IMR-90 (cell line): ENCODE measurements around the gene COPS7A. TPM values are rescaled to one million over a fixed set of nuclear protein-coding genes. Genes with fewer than 3 reads are reported as not detected.

ENCODE experiments used
- ATAC-seq: fragments of 200-7000 bp; cut with Tn5 transposase; 2 replicates; pipeline ENCODE4 v1.9.1; 2020; ENCODE audit warnings: low read depth, mild to moderate bottlenecking, moderate library complexity
- BruUV-seq: library from RNA; stranded (reverse); fragments of 400-500 nt; replicated peaks from 2 replicates; lab custom pipeline; 2021; lab: Mats Ljungman, UMichigan
- CTCF ChIA-PET: fragments of 300-600 bp; formaldehyde crosslinking; extraction: SDS; loops from one replicate; lab custom pipeline; 2021; ENCODE audit warnings: antibody characterized with exemption; lab: Yijun Ruan, JAX
- POLR2A ChIA-PET: fragments of 300-600 bp; sonication (Branson Sonifier 250); formaldehyde crosslinking; loops from one replicate; lab custom pipeline; 2022; ENCODE audit warnings: antibody characterized with exemption; ENCODE audit not compliant: unreplicated experiment; lab: Charles Lee
- DNase-seq: peaks from one replicate; pipeline ENCODE4 v3.0.0; 2013
- H2AFZ ChIP-seq: replicated peaks from 2 replicates; pipeline ENCODE3; 2013; ENCODE audit warnings: low read length, mild to moderate bottlenecking; ENCODE audit not compliant: poor library complexity
- H2AK5ac ChIP-seq: 2 replicates; pipeline ENCODE4 v1.6.1; 2013; ENCODE audit warnings: low read depth, low read length, inconsistent platforms
- H2AK9ac ChIP-seq: replicated peaks from 2 replicates; pipeline ENCODE3; 2013; ENCODE audit warnings: mild to moderate bottlenecking, low read depth, low read length, moderate library complexity; ENCODE audit not compliant: poor library complexity
- H2BK120ac ChIP-seq: 2 replicates; pipeline ENCODE4 v1.6.1; 2013; ENCODE audit warnings: low read depth, low read length, inconsistent platforms
- H2BK15ac ChIP-seq: 3 replicates; pipeline ENCODE4 v1.6.1; 2013; ENCODE audit warnings: low read depth, low read length, inconsistent platforms
- H2BK20ac ChIP-seq: 2 replicates; pipeline ENCODE4 v1.6.1; 2013; ENCODE audit warnings: low read depth, mild to moderate bottlenecking, inconsistent platforms, low read length, moderate library complexity
- H2BK5ac ChIP-seq: 2 replicates; pipeline ENCODE4 v1.6.1; 2013; ENCODE audit warnings: mild to moderate bottlenecking, low read depth, low read length, inconsistent platforms; ENCODE audit not compliant: poor library complexity, severe bottlenecking
- H3K14ac ChIP-seq: replicated peaks from 2 replicates; pipeline ENCODE4 v1.6.1; 2013; ENCODE audit warnings: low read depth, low read length, inconsistent platforms
- H3K18ac ChIP-seq: 2 replicates; pipeline ENCODE4 v1.6.1; 2013; ENCODE audit warnings: low read depth, low read length, control low read depth
- H3K23ac ChIP-seq: 2 replicates; pipeline ENCODE4 v1.6.1; 2013; ENCODE audit warnings: low read depth, low read length, inconsistent platforms
- H3K27ac ChIP-seq: 2 replicates; pipeline ENCODE4 v1.5.1; 2013; ENCODE audit warnings: mild to moderate bottlenecking, control low read depth, low read length; ENCODE audit not compliant: insufficient read depth
- H3K27me3 ChIP-seq: 2 replicates; pipeline ENCODE4 v1.6.1; 2013; ENCODE audit warnings: low read length; ENCODE audit not compliant: control insufficient read depth, insufficient read depth
- H3K36me3 ChIP-seq: 2 replicates; pipeline ENCODE4 v1.6.1; 2013; ENCODE audit warnings: low read length, mixed read lengths; ENCODE audit not compliant: control insufficient read depth, insufficient read depth
- H3K4ac ChIP-seq: 2 replicates; pipeline ENCODE4 v1.6.1; 2013; ENCODE audit warnings: low read depth, low read length, inconsistent platforms
- H3K4me1 ChIP-seq: 2 replicates; pipeline ENCODE4 v1.6.1; 2013; ENCODE audit warnings: low read length, mixed read lengths; ENCODE audit not compliant: control insufficient read depth, insufficient read depth
- H3K4me2 ChIP-seq: 2 replicates; pipeline ENCODE4 v1.6.1; 2013; ENCODE audit warnings: low read depth, mild to moderate bottlenecking, control low read depth, low read length, moderate library complexity
- H3K4me3 ChIP-seq: 2 replicates; pipeline ENCODE4 v1.5.1; 2013; ENCODE audit warnings: low read depth, mild to moderate bottlenecking, control low read depth, low read length, moderate library complexity; ENCODE audit not compliant: insufficient read depth
- H3K56ac ChIP-seq: 2 replicates; pipeline ENCODE4 v1.6.1; 2013; ENCODE audit warnings: low read length, inconsistent platforms; ENCODE audit not compliant: insufficient read depth; ENCODE audit errors: extremely low read depth
- H3K79me1 ChIP-seq, 2 experiments: 2 replicates each; pipeline ENCODE4 v1.6.1; 2013; ENCODE audit warnings: low read length in 2 of 2, inconsistent platforms in 1 of 2, low read depth in 1 of 2
- H3K9ac ChIP-seq: 2 replicates; pipeline ENCODE4 v1.6.1; 2013; ENCODE audit warnings: low read depth, low read length, control low read depth
- H3K9me1 ChIP-seq: 2 replicates; pipeline ENCODE4 v1.6.1; 2013; ENCODE audit warnings: low read length, inconsistent platforms; ENCODE audit not compliant: insufficient read depth
- H3K9me3 ChIP-seq: 2 replicates; pipeline ENCODE4 v1.6.1; 2013; ENCODE audit warnings: low read length; ENCODE audit not compliant: control insufficient read depth, insufficient read depth
- H4K20me1 ChIP-seq: 2 replicates; pipeline ENCODE4 v1.6.1; 2013; ENCODE audit warnings: low read length, inconsistent platforms; ENCODE audit not compliant: insufficient read depth
- H4K5ac ChIP-seq: 2 replicates; pipeline ENCODE4 v1.6.1; 2013; ENCODE audit warnings: mild to moderate bottlenecking, low read depth, low read length, control low read depth
- H4K8ac ChIP-seq, 2 experiments: 2 replicates each; pipeline ENCODE4 v1.6.1; 2013; ENCODE audit warnings: low read depth in 2 of 2, low read length in 2 of 2, control low read depth in 1 of 2, inconsistent platforms in 1 of 2
- H4K91ac ChIP-seq: 2 replicates; pipeline ENCODE4 v1.6.1; 2013; ENCODE audit warnings: low read depth, low read length, inconsistent platforms; ENCODE audit not compliant: insufficient read depth
- ELK1 ChIP-seq: fragments of 150-350 bp; IDR thresholded peaks from 2 replicates; pipeline ENCODE4 v1.6.1; 2016; ENCODE audit warnings: low read depth, mild to moderate bottlenecking, low read length, moderate library complexity, borderline replicate concordance
- MAFK ChIP-seq: IDR thresholded peaks from 2 replicates; pipeline ENCODE4 v1.6.1; 2012; ENCODE audit warnings: low read depth, low read length, improper control_type of control experiment
- NFE2L2 ChIP-seq: fragments of 150-350 bp; IDR thresholded peaks from 2 replicates; pipeline ENCODE4 v1.6.1; 2016; ENCODE audit warnings: low read depth, mild to moderate bottlenecking, low read length
- WGBS, 2 experiments: methylation state at CpG; one replicate each; pipeline versions ENCODE4 v1.1.5 to v1.1.7; 2013; ENCODE audit warnings: missing lambda C conversion rate in 2 of 2; ENCODE audit not compliant: insufficient read length in 1 of 2; ENCODE audit errors: extremely low coverage in 2 of 2; 5-methylcytosine and 5-hydroxymethylcytosine counted together
- dilution Hi-C: fragments of 300-500 bp; cut with HindIII; formaldehyde crosslinking; loops from one replicate; pipeline ENCODE4 v1.14.3; 2018; ENCODE audit warnings: low sequenced_read_pairs; ENCODE audit not compliant: unreplicated experiment
- in situ Hi-C: fragments of 300-500 bp; cut with MboI; formaldehyde crosslinking; loops from 3 replicates; pipeline ENCODE4 v1.14.3; 2019; ENCODE audit warnings: low sequenced_read_pairs, inconsistent platforms, mixed read lengths
- intact Hi-C: fragments of 100-400 bp; cut with micrococcal nuclease; formaldehyde crosslinking; loops from 2 replicates; pipeline ENCODE4 v1.10.0; 2022
- polyA plus RNA-seq, 3 experiments: library from polyadenylated mRNA; depleted of rRNA; stranded (reverse); fragments of >200 nt; gene quantifications; 2 replicates each; pipeline ENCODE4 v1.2.3, GENCODE V29; 2012; ENCODE audit warnings: low replicate concordance in 1 of 3
- total RNA-seq: library from RNA; depleted of rRNA; stranded (reverse); fragments of >200 nt; gene quantifications from 2 replicates; pipeline ENCODE4 v1.2.3, GENCODE V29; 2012

COPS7A gene
- total and polyA plus RNA-seq, 2 of the 4 experiments (the other 2 are of a cell fraction), result 58.8 to 135 TPM

- Histone ChIP-seq H4K5ac (no peak overlapping the region), H3K27me3 (no peaks in the 10 kb centered on the region), H2AFZ (no peak overlapping the region), H4K8ac (no peak overlapping the region; a peak in 1 of 4 replicates), H3K79me1 (peaks cover 13 to 18% of the 10 kb centered on the region in 2 experiments), H3K14ac (no peak overlapping the region), H3K4ac (no peak overlapping the region), H4K20me1 (peaks cover 4% of the 10 kb centered on the region; the same call in 1 of the 2 replicates), H3K27ac (no peak overlapping the region), H3K9ac (no peak overlapping the region), H3K4me1 (no peaks in the 10 kb centered on the region), H2AK9ac (peak overlapping the region; percentile 51), H3K9me3 (no peaks in the 10 kb centered on the region), H2BK15ac (no peak overlapping the region), H3K4me2 (no peak overlapping the region), H2BK120ac (no peak overlapping the region), H3K23ac (no peak overlapping the region), H3K18ac (no peak overlapping the region), H2BK20ac (no peak overlapping the region), H2AK5ac (no peak overlapping the region), H4K91ac (no peak overlapping the region), H3K9me1 (0 out of 2 replicates have a peak, but pooled peaks cover 4% of the 10 kb centered on the region), H2BK5ac (no peak overlapping the region), H3K36me3 (peaks cover 48% of the 10 kb centered on the region), H3K4me3 (no peak overlapping the region), H3K56ac (no peak overlapping the region)
- no TSS peak for BruUV-seq
- no CpG with 5 or more reads among the region's 13 CpGs for WGBS, 2 experiments
- ChIA-PET CTCF (no interaction called here), POLR2A (interaction anchor here (0.6 to 0.8 kb wide), 3 partner anchors 22 to 148 kb away, joined by 5 to 18 read pairs (median 8); no protein-coding TSS in a partner anchor)
- DNase-seq (no peak), ATAC-seq (peak; percentile 24)
- dilution Hi-C loops (no loop called here), in situ Hi-C loops (no loop called here), intact Hi-C loops (no loop called here)
- TF ChIP-seq NFE2L2, result no peak
- TF ChIP-seq MAFK, result no peak
- no peak for TF ChIP-seq ELK1
Measured at GRCh38 chr12:6745741-6746525, 22.1 kb downstream of the COPS7A start.
